Activated CD4-positive, alpha-beta T cell treated with anti-CD3 and anti-CD28 coated beads, Interleukin-10, Interleukin-2, amounts not matched to agents 100 ng/mL and 50 ng/mL, durations not matched to agents 16 hours and 8 hours (primary cell): ENCODE data around the gene FAXC.
A peak's percentile ranks its signal among the peaks of the same experiment; 100 is the strongest.
"Not testable (repeated sequence)": the region's sequence is repeated elsewhere in the genome, so short reads cannot be mapped to it uniquely, and the experiment has no call there.

Experiments used
- DNase-seq: peaks from one replicate; pipeline ENCODE4 v3.0.0-alpha.2; 2020

Gene FAXC

DNA sequence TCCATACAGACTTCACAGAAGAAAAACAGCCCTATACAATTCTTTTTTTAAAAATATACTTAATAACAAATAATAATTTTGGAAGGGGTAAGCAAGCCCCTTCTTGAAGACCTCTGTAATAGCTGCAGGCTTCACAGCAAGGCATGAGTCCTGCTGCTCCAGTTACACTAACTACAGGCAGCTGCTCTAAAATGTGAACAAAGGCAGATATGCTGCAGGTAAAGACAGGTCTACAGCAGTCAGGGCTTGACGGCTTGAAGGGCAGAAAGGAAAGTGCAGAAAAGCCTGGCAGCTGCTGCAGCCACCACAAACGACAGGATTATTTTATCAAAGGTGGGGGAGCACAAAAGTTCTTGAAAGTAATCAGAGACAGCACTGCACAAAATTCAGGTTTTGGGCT is 11.3 kb downstream of the FAXC start:
- DNase-seq: no peak

DNA sequence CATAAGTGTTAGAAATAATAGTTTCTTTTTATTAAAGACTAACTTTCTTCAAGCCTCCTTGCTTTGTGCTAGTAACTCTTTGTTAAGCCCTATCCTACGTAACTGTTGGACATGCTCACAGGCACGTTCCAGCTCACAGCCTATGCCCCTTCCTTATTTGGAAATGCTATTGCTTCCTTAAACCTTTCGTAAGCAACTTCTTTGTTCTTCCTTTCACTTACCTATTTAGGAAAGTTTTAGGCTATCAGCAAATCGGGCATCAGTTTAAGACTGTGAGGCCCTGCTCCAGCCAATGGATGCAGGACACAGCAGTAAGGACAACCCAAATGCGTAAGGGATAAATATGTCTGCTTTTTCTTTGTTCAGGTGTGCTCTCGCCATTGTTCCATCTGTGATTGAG is 14.2 kb downstream of the FAXC start:
- not testable (repeated sequence) for DNase-seq

DNA sequence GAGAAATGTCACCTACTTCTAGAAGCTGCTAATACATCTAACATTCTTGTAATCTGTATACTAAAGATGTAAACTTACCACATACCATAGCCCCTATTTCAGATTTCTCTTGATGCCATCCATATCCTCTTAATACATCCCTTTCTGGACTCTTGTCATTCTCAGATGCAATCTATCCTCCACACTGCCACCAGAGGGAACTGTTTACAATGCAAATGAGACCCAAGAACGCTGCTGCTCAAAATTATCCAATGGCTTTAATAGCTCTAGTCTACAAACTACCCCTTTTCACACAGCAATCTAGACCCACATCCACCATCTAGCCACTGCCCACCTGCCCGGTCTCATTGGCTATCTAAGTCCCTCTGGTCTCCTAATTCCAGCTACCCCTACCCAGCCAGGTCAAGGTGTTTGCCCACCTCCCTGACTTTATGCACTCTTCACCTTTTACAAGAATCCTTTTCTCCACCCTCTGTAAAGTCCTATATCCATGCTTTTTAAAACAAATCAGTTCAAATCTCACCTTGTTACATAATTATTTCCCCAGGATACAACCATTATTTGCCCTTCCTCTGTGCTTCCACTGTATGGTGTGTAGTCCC is 14.8 kb downstream of the FAXC start:
- peak; percentile 74 for DNase-seq

DNA sequence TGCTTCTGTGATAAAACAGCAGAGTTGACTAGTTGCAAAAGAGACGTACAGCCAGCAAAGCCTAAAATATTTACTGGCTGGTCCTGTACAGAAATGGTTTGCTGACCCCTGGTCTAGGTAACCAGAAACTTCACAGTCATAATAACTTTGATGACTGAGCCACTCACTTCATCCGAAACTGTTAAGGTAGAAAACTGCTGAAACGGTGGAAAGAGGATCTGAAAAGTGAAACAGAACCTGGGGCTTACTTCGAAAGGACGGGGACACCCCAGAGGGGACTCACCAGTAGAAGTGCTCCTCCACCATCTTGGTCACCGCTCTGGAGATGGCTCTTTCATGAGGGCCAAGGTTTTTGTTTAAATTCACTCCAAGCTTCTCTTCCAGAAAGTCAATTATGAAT is 16.4 kb downstream of the FAXC start:
- DNase-seq: peak; percentile 30

DNA sequence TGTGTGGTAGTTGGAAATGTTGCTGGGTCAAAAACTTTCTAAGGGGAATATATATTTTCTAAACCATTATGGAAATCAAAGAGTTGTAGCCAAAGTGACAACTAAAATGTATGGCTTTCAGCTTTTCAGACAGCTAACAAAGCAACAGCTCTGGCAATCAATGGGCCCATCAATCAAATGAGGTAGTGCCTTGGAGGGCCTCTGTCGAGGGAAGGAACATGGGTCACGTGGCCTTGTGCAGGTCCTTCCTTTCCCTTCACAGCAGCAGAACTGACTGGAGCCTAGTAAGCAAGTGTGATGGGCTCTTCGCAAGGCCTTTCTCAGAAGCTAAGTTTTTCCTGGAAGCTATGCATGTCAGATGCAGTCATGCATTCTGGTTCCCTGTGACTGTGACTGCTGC is 17.9 kb downstream of the FAXC start:
- no peak for DNase-seq

DNA sequence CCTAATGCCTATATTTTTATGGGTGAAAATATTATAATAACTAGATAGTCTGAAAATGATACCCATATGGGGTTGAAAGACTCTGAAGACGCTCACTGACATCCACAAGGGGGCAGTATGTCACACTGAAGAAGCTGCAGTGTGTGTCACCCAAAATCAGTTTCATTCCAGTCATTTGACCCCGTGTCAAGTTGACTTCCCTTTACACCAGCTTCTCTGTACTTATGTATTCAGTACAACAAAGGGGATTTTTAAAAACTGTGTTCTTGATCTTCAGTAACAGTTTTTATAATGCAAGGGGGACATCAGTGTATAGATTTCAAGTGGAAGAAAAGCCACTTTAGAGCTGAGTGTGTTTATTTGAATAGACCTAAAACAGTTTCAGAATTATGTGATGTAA is 19.3 kb downstream of the FAXC start:
- DNase-seq: peak; percentile 89

DNA sequence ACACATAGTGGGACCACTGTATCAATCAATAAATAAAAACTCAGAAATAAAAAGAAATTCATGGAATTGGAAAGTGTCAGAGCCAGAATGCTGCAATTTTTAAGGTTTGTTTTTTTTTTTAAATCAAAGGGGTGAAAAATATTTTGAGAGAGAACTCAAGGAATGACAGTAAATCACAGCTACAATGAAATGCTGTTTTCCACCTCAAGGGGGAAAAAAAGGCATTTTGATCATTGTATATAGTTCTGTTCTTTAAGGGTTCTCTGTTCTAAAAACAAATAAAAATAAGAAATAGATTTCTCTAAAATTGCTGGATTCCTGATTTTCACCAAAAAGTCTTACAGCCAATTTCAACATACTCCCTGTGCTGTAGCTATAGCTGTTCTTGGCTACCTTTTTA is 24.5 kb downstream of the FAXC start:
- no peak for DNase-seq

DNA sequence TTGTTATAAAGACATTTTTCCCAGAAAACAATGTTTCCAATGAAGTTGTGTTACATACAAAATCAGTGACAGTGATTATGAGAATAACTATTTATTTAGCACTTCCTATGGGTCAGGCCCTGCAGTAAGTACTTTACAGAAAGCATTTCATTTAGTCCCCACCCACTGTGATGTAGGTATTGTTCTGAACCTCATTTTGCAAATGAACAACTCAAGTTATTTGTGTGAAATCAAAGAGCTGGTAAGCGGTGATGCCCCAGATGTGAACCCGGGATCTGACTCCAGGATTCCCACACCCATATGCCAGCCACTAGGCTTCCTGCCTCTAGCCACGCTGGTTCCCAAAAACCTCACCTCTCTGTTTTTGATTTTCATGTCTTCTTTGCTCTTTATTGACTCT is 30.9 kb downstream of the FAXC start:
- no peak for DNase-seq

DNA sequence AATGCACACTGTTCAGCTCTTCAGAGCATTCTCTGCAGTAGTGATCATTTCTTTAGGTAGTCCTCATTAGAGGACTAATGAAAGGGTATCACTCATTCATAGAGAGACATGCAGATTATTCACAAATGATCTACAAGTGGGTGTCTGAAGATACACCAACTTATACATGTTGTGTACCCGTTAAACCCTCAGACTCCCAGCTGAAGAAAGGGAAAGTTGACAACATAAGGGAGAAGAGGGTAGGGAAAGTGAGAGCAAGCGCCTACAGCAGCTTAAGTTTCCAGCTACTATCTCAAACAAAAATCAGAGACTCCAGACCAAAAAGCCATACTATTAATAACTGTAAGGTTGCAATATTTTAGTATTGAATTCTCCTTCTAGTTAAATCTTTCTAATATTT is 37.1 kb downstream of the FAXC start:
- no peak for DNase-seq

DNA sequence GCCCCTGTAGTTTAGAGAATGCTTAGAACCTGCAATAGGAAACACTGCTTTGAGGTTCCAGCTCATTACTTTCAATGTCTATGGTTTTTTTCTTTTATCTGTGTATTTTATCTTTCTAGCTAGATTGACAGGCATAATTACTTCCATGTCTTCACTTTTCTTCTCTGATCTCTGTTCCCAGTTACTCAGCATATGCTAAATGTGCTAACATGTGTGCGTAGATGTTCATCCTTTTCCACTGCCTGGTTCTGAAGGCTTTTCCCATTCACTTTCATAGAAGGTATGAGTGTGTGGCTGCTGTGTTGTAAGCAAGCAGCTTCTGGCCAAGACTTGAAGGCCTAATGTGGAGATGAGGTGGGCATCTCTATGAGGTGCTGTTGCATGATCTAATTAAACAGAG is 38.9 kb downstream of the FAXC start:
- no peak for DNase-seq

DNA sequence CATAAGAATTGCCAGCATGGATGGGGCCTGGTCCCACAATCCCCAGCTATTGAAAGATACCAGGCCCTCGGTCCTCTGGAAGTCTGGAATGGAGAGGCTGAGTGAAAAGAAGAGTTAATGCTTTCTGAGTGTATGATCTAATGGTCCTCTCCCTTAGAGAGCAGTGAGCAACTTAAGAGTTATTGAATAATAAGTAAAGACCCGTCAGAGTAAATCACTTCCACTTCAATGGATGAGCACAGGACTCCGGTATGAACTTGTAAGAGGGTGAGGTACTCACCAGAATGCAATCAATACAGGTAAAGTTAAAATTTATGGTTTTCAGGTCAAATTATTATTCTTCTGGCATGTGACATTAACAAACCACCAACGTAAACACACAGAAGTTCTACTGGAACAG is 39.9 kb downstream of the FAXC start:
- DNase-seq: no peak

DNA sequence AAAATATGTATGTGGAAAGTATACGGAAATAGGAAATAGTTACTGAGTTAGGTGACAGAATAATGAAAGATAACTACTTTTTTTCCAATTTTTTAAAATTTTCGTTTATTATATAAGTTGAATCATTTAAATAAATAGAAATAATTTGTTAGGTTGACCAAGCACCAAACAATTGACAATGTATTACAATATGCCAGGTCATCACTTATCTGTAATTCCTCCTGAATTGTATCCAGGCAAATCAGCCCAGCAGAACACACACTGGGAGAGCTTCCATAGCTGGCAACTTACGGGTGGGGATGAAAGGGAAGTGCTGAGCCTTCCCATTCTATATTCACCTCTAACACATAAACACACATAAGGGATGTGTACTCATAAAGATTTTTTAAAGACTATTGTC is 40.7 kb downstream of the FAXC start:
- no peak for DNase-seq

DNA sequence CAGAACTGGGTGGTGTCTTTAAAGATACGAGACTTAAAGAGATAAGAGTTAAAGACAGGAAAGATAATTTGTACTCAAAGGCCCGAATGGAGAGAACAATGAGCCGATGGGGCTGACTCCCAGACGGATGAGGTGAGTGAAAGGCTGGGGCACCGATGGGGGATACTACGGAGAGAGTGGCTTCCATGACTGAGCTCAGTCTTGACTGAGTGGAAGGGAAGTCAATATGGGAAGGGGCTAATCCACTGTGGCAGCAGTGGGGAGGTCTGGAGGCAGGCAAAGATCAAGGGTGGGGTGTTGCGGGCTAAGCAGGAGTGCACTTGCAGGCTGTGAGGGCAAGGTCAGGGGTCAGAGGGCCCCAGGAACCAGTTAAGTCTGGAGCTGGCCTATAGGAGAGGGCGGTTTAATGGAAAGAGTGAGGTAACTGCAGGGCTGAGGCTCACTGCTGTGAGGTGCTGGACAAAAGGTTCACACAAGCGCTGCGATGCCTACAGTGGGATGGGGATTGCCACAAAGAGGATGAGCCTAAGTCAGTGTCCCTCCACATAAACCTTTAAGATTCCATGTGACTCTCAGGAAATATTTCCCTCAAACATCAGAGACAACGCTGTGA is 42.1 kb downstream of the FAXC start:
- DNase-seq: no peak

DNA sequence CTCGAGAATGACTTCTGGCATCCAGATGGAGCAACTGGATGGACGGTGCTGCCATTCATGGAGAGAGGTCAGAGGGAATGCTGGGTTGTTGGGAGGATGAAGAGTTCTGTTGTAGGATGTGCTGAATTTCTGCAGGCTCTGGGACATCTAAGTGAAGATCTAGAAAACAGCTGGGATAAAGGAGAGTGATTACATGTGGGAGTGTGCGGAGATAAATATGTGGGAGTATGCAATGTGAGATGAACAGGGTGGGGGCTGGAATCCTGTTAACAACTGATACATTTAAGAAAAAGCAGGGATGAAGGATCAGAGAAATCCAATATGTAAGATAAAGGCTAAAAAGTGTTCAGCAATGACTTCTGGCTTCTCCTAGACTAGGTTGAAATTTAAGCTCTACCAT is 43.1 kb downstream of the FAXC start:
- no peak for DNase-seq

DNA sequence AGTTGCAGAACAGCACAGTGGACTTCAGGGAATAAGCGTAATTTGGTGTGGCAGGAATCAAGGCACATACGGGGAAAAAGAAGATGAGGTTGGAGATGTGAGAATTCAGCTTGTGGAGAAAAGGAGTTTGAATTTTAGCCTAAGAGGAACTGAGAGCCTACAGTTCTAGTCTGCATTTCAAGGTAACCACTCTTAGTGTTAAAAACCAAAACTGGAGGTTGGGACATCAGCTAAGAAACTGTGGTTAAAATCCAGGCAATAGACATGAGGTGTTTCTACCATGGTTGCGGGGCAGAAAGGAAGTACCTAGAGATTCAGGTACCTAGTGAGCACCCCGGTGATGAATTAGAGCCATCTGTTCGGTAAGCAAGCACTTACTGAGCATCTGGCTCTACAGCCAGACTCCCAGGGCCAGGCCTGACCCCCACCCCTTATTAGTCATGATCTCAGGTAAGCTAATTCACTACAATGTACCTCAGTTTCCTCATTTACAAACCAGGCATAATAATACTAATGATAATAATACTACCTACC is 44.4 kb downstream of the FAXC start:
- no peak for DNase-seq

DNA sequence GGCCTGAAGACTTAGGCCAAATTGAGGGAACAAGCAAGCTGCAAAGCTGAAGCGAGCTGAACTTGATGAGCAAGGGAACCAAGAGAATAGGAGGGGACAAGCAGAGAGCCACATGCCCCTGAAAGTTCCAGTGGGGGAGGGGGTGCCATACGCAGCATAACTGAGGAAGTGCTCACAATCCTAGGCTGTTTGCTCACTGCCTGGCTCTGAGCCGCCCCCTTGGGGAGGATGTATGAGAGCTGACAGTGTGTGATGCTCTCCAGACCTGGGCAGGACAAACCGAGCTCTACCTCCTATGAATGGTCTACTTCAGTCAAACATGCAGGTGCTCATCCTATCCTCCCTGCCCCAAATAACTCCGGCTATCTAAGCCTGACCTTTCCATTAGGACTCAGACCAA is 52.1 kb downstream of the FAXC start:
- no peak for DNase-seq

DNA sequence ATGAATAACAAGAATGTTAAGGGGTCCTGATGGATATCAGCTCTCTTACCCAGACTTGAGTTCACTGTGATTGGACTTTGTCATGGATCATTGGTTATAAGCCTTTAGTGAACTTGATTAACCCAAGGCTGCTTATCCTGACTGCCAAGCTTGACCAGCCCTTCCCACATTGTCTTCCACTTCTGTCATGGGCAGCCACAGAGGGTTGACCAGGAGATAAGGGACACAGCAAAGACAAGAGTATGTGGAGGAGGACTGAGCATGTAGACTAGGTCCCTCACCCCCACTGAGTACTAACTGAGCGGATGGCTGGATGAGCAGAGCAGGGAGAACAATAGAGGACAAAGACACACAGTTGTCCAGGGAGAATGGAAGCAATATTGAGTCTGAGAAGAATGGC is 52.5 kb downstream of the FAXC start:
- DNase-seq: no peak

DNA sequence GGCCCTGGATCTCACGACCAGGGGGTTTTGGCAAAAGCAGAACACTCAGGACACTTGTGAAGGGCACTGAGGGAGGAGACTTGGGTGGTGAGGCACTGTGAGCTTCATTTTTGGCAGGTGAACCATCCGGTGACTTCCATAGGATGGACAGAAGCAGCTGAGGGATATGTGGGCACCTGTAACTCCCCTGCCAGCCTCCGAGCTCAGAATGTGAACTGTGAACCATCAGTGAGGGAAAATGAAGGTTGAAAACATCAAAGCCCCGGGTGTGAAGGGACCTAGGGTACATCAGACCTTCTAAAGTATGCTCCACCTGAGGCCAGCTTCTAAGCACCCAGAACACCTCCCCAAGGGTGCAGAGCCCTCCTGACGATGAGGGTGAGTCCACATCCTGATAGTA is 53.2 kb downstream of the FAXC start:
- no peak for DNase-seq

DNA sequence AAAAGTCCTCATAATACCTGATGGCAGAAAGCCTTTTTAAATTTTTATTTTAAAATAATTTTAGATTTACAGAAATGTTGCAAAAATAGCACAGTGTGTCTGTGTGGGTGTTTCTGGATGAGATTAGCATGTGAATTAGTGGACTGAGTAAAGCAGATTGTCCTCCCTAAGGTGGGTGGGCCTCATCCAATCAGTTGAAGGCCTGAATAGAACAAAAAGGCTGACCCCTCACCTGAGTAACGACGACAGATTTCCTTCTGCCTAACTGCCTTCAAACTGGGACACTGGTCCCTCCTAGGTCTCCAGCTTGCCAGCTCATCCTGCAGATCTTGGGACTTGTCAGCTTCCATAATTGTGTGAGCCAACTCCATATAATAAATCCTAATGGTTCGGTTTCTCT is 54.2 kb downstream of the FAXC start:
- no peak for DNase-seq

DNA sequence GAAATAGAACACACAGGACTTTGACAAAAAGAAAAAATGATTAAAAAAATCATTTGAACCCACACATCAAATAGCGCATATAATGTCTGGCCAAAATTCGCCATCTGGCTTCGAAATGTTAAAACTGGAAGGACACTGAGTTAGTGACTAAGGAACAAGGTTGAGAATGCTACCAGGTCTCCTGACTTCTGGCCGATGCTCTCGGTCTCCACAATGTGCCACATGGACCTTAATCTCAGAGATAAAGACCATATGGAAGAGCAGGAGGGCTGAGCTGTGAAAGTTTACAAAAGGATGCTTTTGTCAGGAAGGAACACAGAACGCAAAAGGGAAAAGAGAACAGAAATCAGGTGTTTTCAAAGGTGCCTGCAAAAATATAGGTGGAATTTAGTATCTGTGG is 54.7 kb downstream of the FAXC start:
- DNase-seq: no peak

DNA sequence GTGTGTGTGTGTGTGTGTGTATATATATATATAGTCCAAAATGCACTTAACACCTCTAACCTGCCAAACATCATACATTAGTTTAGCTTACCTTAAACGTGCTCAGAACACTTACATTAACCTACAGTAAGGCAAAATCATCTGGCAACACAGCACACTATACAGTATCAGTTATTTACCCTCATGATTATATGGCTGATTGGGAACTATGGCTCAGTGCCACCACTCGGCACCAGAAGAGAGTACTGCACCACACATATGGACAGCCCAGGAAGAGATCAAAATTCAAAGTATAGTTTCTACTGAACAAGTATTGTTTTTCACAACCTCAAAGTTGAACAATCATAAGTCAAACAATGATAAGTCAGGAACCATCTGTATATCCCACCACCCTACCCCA is 59.8 kb downstream of the FAXC start:
- DNase-seq: no peak

DNA sequence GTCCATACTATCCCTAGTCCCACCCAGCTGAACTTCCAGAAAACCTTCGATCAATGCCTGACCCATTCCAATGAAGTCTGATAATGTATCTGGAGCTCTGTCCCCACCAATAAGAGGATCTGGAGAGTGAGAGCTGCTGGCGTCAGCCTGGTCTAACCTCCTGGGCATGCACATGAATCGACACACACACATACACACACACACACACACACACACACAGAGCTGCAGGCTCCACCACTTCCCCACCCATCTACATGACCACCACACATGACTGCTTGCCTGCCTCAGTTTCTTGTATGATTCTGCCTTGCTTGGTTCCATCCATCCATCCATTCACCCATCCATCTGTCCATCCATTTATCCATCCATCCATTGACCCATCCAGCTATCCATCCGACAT is 60.8 kb downstream of the FAXC start:
- DNase-seq: no peak

DNA sequence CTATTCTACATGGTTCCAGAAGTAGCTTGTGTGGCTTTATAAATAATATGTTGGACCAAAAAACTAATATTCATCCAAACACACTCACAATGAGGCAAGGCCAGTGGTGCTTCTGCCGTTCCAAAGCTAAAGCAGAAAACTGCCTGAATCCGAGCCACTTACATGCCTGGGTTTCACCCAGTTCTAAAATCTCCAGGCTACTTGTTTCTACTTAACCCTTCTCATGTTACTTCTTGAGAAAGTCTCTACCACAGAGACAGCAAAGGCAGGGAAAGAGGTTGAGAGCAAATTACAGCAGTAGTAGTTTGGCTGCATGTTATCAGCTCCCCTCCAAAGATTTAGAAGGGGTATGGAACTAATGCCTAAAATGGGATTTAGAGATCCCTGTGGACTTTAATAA is 62.0 kb downstream of the FAXC start:
- no peak for DNase-seq

DNA sequence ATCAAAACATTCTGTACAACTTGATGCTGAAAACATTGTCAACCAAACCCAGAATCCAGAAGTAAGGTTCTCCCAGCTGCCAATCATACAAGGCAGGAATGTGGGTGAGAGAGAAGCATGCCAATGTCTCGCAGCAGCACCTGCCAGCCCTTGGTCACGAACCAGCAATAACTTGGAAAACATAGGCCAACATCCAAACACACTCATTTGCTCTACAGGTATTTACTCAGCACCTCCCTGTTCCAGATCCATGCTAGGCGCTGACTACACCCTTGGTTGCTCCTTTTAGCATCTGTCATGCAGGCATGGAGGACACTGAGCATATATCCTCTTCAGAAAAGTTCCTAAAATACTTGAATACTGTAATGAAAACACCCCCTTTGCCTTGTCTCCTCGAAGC is 63.6 kb downstream of the FAXC start:
- DNase-seq: no peak

DNA sequence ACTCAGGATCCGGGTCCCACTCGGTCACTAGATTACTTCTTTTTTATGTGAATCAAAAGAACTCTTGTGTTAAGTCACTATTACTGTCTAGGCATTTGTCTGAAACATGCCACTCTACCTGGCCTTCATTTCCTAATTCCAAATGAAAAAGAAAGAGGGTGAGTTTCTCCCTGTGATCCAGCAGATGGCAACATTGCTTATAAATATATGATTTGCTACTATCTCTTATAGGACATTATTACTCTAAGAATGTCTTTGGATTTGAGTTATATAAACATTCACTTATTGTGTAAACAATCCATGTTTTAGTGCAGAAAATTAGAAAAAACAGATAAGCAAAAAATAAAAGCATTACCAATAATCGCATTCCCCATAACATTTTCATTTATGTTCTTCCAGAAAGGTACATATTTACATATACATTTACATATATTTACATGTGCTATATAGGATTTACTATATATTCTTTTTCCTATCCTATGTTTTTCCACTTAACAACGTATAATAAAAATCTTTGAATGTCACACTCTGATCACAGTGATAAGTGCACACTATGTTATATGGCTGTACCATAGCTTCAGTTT is 66.9 kb downstream of the FAXC start:
- DNase-seq: peak; percentile 5
